GM21737 (cell line): ENCODE data around the gene TMEM107.

Source experiments
- ATAC-seq: cut with Tn5 transposase; IDR thresholded peaks from one replicate; pipeline ENCODE4 v1.9.1; 2021; ENCODE audit warnings: mild to moderate bottlenecking, moderate library complexity; ENCODE audit not compliant: unreplicated experiment

TMEM107 gene

DNA sequence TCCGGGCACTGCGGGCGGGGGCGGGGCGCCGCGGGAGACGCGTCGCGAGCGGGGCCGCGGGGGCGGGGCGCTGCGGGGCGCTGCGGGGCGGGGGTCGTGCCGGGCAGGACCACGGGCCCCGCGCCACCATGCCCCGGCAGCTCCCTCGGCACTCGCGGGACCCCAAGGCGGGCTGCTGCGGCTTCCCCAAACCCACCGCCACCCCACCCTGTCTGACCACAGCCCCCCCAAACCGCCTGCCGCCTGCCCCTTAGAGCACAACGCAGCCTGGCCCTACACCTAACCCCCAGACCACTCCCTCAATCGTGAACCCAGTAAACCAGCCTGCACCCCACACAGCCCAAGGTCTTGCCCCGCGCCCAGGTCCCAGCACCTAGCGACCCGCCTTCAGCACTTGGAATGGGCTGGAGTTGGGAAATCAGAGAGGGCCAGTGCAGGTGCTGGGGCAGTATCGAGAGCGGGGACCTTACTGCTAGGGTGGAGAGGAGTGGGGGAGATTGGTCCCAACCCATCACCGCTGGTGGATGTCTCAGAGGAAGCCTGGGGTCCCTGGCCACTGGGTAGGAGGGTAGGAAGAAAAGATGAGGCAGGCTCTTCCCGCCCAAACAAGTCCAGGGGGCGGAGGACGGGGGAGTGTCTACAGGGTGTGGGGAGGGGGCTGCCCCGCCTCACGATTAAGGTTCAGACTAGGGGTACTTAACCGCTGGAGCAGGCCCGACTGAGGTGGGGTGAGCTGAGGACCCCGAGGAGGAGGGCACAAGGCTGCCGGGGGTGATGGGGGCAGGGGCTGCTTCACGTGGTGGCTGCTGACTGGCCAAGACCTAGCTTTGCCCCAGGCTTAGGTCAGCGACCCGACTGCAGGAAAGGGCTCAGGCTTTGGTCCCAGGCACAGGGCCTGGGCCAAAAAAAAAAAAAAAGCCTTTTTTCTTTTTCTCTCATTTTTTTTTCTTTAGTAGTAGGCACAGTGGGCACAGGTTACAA is 12.9 kb downstream of the TMEM107 start:
- no peak for ATAC-seq

GRCh38 chr17:8162233-8162996 is 13.8 kb downstream of the TMEM107 start, which contains the start of gene VAMP2:
VAMP2 (minus strand) TSS chr17:8162948; CDS start chr17:8162879, 69 bp downstream.
- ATAC-seq: no peak

DNA sequence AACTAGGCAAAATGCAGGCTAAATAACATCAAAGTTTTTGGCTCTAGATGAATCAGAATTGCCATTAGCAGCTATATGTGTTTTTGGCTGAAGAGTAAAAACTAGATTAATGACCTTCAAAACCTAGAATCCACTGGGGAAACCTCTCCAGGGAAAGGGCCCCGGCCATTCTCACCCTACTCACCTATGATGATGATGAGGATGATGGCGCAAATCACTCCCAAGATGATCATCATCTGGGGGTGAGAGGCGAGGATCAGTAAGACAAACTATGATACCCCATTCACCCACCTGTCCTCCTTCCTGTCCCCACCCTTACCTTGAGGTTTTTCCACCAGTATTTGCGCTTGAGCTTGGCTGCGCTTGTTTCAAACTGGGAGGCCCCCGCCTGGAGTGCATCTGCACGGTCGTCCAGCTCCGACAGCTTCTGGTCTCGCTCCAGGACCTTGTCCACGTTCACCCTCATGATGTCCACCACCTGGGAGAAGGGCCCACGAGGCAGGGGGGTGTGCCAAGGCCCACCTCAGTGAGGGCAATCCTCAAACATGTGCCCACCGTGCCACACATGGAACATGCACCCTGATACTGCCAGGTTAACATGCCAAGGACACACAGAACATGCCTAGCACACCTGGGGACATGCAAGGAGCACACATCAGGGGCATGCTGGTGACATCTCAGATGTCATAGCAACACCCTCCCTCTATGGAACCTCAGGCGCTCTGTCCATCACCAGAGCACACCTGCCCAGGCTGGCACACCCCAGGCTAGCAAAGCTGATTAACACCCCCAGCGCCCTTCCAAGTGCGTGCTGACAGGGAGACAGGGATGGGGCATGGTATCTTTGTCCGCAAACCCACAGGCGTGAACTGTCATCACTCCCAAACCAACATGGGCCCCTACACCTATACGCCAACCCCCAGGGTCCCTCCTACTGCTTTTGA is 14.6 kb downstream of the TMEM107 start:
- no peak for ATAC-seq

DNA sequence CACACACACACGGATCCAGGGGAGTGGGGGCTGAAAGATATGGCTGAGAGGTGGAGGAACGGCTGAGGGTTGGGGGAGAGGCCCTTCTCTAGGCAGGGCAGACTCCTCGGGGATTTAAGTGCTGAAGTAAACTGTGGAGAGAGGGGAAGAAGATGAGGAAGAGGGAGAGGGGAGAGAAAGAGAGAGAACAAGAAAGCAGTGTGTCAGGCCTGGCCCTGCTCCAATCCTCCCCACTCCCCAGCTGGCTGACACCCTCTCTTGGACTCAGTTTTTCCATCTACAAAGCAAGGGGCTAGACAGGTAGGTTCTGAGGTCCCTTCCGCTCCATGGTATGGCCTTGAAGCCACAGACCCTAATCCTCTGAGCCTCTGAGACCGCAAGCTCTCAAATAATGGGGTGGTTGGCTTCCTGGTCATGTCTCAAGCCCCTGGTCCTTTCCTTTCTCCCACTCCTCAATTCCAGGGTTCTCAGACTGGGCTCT is 15.4 kb downstream of the TMEM107 start:
- ATAC-seq: no peak

DNA sequence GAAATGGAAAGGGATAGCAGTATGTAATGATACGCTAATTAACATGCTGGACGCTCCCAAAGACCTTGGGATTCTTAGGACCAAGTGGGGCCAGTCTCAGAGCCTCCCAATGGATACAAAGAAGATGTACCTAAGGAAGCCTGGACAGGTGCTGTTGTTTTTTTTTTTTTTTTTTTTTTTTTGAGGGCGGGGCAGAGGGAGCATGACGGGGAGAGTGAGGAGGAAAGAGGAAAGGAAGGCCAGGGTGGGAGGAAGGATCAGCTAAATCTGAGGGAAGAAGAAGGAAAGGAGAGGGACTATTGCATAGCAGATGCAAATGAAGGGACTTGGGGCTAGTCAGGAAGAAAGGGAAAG is 16.0 kb downstream of the TMEM107 start:
- no peak for ATAC-seq

GRCh38 chr17:8159459-8160223 is 16.5 kb downstream of the TMEM107 start:
- no peak for ATAC-seq

DNA sequence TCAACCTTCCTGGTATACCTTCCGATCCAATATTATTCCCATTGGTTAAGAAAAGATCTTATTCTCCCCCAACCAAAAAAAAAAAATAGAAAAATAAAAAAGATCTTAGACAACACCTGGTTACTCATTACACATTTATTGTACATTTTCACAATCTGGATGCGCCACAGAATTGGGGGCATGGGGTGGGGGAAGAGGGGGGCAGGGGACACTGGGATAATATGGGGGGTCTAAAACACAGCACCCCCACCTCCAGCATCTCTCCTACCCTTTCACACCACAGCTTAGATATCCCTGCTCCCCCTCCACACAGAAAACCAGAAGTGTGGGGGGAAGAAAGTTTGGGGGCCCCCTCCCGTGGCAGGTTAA is 17.2 kb downstream of the TMEM107 start:
- no peak for ATAC-seq

DNA sequence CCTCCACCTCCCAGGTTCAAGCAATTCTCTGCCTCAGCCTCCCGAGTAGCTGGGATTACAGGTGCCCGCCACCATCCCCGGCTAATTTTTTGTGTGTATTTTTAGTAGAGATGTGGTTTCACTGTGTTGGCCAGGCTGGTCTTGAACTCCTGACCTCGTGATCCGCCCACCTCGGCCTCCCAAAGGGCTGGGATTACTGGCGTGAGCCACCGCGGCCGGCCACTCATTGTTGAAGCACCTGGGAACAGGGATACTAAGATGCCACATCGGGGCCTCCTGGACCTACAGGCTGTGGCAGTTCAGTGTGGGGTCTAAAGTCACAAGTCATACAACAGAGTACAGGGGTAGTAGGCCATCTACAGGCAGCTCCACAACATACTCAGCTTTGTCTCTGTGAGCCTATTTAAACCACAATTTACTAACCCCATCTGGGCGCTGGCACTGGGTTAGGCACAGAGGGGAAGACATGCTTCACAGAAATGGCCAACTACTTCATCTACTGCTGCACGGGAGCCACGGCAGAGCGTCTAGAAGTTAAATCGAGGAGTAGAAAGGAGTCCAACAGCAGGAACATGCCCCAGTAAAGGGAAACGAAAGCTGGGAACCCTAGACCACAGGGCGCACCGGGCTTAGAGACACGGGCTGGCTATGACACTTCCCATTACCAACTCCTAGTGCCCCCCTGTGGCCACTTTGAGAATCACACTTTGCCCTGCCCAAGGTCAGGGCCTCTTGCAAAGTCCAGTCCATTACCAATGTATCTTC is 17.7 kb downstream of the TMEM107 start:
- peak; percentile 17 for ATAC-seq

DNA sequence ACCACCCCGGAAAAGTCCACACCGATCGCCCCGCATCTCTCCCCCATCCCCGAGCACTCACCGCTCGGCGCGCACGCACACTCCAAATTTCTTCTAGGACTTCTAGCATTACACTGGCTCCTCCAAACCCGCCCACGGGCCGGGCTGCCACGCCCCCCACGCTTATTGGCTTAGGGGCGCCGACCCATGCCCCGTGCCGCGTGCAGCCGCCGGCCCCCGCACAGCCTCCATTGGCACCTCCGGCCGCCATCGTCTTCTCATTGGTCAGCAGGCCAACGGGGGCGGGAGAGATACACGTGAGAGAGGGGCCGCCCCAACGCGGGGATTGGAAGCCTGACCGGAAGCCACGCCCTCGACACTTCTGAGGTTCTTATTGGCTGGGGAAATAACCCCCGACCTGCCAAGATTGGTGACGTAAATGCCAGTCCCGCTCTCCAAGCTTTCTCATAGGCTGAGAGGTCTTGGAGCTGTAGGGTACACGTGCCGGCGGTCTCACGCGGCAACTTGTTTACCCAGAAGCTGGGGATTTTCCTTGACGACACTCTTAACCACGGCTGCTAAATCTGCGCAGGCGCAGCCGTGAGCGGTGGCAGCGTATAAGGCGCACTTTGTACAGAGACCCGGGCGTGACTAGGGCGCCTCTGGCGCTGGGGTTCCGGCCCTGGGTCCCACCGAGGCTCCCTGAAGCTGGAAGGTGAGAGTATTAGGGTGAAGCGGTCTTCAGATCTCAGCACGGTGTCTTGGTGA is 19.8 kb downstream of the TMEM107 start:
- peak; percentile 68 for ATAC-seq

DNA sequence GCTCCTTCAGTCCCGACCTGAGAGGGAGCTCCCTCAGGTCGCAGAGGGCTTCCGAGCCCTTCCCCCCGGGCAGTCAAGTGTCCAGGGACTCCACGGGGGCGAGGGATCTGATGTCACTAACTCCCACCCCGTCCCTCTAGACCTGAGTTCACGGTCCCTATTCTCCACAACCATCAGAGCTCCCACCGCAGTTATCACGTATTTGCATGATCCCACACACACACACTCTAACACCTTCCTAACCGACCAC is 20.3 kb downstream of the TMEM107 start:
- ATAC-seq: no peak

DNA sequence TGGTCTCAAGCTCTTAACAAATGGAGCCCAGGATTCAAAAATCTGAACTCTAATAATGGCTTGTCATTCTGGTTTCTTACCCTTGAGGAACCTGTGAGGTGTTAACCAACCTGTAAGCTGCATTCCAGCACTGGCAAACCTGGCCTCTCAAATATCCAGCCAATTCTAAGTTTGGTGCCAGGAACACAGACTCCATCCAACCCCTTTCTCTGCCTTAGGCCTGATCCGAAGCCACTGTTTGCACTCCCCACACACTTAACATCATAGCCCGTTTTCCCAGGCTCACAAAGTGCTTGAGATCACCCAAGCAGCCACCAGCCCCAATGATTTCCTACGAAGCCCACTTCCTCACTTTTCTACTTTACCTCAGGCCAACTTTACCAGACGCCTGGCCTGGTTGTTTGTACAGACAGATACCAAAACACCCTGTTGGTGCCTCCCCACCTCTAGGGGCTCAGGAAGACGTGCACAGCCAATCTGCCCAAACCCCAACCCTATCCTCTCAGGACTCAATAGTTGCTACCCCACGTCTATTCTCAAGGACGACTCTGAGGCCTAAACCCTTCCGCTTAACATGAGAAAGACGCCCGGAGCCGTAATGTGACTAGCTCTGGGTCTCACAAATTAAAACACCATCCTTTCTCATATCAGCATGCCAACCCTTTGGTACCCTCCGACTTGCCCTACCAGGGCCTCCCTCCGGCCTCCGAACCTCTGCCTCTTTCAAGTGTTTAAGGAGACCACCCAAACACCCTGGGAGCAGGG is 20.8 kb downstream of the TMEM107 start:
- no peak for ATAC-seq

DNA sequence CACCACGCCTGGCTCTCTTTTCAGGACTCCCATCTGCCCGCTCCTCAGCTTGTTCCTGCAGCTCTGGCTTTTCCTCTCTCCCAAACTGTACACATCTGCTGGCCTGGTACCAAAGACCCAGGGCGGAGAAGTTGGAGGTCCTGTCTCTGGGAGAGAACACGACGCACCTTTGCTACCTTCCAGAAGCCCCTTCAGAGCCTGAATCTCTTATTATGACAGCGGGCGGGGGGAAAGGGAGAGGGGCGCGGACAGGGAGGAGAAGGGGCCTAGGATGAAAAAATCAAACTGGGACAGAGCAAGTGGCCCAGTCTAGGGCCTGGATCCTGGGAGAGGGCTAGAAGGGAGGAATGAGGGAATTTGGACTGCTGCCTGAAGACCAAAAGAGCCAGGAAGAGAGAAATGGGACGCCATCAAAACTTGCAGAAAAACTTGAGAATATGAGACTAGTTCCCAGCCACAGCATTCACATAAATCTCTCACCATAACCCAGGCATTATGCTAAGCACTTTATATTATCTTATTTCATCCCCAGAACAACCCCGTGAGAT is 21.5 kb downstream of the TMEM107 start:
- no peak for ATAC-seq

GRCh38 chr17:8153957-8154607 is 22.1 kb downstream of the TMEM107 start:
- no peak for ATAC-seq

DNA sequence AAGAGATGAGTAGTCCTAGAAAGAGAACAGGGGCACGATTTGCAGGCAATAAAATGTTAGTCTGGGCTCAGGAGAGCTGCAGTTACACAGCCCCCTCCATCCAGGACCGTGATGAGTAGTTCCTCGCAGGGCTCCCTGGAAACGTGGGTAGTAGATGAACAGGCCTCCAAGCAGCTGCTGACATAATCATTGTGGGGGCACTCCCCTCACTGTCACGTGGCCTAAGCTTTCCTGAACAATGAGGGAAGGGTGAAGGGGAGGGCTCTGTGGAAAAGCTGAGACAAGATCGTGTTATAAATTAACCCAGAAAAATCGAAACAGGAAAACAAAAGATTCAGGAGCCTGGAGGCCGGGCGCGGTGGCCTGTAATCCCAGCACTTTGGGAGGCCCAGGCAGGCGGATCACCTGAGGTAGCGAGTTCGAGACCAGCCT is 22.6 kb downstream of the TMEM107 start:
- ATAC-seq: no peak

DNA sequence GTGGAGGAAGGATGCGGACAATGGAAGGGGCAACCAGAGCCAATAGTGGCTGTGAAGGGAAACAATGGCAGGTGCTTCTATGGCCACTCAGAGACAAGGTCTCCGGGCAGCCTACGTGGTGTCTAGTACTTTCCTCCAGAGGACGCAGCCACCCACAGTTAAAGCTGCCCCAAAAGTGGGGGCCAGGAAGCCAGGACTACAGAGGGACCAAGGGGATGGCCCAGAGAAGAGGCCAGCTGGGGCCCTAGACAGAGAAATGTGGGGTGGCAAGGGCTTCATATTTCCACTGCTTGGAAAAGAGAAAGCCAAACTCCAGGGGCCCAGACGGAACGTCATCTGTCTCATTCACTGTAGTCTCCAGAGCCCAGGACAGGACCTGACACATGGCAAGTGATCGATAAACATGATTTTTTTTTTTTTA is 23.1 kb downstream of the TMEM107 start:
- no peak for ATAC-seq

DNA sequence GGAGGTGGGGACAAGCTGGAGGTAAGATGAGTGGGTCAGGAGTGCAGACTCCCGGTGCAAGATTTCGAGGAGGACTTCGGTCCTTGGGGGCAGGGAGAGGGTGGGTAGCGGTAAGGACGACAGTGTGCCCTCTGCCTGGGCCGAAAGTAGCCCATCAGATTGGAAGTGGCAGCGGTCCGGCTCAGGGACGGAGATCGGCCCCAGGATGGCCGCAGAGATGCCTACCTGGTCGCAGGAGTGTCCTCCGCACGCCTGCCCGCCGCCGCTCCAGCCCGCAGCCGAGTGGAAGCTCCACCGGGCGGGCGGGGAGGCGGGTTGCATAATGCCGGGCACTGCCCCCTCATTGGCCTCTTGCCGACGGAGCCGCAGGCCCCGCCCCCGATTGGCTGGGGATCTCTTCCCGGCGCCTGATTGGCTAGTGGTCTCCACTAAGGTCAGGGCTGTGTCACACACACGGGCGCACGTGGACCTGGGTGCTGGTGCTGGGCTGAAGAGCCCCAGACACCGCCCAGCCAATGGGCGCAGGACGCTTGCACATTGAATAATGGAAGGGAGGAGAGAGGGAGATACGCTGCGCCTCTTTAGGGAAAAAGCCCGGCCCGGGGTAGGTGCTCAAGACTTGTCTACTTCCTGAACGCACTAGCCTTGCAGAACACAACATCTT is 23.9 kb downstream of the TMEM107 start, which contains the start of gene PER1:
Gene PER1, minus strand, starts transcription at position 293 of the 664 bp plus-strand sequence. CDS start 1,698 bp downstream, outside the sequence.
- ATAC-seq: no peak
